PFSK-1 (cell line): Measurements from ENCODE around the gene MCUR1.

Experiments used
- FOXP2 ChIP-seq: optimal IDR thresholded peaks from 2 replicates; pipeline ENCODE3; 2011; ENCODE audit warnings: borderline replicate concordance, control low read depth, inconsistent platforms; ENCODE audit not compliant: insufficient read depth; ENCODE audit errors: extremely low read length, extremely low read depth
- POLR2AphosphoS5 ChIP-seq: IDR thresholded peaks from 2 replicates; pipeline ENCODE4 v1.6.1; 2012; ENCODE audit warnings: low read depth, mild to moderate bottlenecking, control low read depth, low read length, moderate library complexity
- SIN3A ChIP-seq: IDR thresholded peaks from 2 replicates; pipeline ENCODE4 v1.6.1; 2012; ENCODE audit warnings: mild to moderate bottlenecking, low read length, moderate library complexity, borderline replicate concordance; ENCODE audit not compliant: insufficient read depth
- TAF1 ChIP-seq: IDR thresholded peaks from 2 replicates; pipeline ENCODE4 v1.6.1; 2012; ENCODE audit warnings: low read length, control low read depth, borderline replicate concordance; ENCODE audit not compliant: insufficient read depth
- TF ChIP-seq, protein P1 (sequence below), 2 experiments: IDR thresholded peaks; 2 replicates each; pipeline versions ENCODE4 v1.6.1 to v1.8.0; 2011 to 2012; ENCODE audit warnings: low read depth in 2 of 2, low read length in 2 of 2, control low read depth in 1 of 2, inconsistent platforms in 1 of 2, mild to moderate bottlenecking in 1 of 2, moderate library complexity in 1 of 2; ENCODE audit not compliant: insufficient read depth in 1 of 2

The MCUR1 gene

DNA sequence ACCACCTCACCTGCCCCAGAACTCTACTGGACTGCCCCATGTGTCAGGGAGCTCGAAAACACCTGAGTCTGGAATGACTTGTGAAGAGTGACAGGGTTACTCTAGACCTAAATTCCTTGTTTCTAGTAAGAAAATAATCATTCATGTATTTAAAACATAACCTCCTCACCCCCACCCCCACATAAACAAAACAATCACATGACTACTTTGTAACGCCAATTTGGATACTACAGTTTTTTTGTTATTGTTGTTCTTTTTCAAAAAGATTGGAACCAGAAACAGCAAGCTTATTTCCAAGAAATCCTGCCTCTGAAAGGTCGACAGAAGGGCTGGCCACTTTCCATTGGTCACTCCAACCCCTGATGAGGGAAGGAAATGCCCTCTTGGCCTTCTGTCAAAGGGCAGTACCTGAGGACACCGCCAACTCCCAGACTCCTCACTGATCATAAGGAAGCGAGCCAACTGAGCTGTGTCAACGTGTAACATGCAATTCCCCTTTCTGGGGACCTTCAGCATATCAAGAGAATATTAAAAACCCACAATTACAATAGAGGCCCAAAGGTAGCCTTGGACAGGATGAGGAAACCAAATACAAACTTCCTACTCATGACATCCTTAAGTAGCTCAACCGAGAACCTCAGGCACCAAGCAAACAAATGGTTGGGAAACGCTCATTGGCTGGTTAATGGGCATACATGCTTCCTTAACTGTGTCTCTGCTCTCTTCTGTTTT is 2.6 kb downstream of the MCUR1 start:
- TF ChIP-seq, protein P1, sequence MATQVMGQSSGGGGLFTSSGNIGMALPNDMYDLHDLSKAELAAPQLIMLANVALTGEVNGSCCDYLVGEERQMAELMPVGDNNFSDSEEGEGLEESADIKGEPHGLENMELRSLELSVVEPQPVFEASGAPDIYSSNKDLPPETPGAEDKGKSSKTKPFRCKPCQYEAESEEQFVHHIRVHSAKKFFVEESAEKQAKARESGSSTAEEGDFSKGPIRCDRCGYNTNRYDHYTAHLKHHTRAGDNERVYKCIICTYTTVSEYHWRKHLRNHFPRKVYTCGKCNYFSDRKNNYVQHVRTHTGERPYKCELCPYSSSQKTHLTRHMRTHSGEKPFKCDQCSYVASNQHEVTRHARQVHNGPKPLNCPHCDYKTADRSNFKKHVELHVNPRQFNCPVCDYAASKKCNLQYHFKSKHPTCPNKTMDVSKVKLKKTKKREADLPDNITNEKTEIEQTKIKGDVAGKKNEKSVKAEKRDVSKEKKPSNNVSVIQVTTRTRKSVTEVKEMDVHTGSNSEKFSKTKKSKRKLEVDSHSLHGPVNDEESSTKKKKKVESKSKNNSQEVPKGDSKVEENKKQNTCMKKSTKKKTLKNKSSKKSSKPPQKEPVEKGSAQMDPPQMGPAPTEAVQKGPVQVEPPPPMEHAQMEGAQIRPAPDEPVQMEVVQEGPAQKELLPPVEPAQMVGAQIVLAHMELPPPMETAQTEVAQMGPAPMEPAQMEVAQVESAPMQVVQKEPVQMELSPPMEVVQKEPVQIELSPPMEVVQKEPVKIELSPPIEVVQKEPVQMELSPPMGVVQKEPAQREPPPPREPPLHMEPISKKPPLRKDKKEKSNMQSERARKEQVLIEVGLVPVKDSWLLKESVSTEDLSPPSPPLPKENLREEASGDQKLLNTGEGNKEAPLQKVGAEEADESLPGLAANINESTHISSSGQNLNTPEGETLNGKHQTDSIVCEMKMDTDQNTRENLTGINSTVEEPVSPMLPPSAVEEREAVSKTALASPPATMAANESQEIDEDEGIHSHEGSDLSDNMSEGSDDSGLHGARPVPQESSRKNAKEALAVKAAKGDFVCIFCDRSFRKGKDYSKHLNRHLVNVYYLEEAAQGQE (IDR thresholded peaks at IDR 0.05; ENCODE audit: insufficient read depth in 1 of 2, low read depth in 2 of 2, low read length in 2 of 2) = no peak
- TF ChIP-seq SIN3A = no peak

DNA sequence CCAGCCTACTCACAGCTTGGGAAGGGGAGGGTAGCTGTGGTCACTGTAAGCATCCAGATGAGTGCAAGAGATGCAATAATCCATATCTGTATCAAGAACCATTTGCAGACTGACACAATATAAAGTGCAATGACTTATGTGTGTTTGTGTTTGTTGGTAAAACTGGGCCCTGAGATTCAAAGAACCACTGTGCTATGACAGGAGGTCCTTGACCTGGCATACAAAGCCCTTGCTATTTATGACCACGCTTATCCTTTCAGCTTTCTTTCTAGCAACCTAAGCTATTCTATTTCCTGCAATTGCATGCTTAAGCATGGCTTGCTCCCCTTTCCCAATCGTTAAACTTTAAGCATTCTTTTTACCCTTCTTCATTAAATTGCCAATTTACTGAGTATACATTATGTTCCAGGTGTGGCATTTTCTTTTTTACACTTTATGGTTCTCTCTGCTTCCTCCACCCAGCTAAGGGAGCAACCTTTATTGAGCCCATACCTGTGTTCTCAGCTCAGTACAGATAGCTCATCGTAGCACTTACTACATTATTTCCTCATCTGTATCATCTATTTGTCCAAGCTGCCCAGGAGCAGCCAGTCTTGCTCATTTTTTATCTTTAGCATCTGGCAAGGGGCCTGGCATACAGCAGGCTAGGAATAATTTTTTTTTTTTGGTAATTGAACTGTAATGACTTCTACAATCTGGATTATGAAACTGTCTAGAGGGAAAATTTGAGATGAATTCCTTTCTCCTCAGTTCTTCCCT is 3.5 kb downstream of the MCUR1 start:
- TF ChIP-seq SIN3A (no peak), POLR2AphosphoS5 (no peak), FOXP2 (no peak), TAF1 (no peak)
- TF ChIP-seq, protein P1 (IDR thresholded peaks at IDR 0.05; ENCODE audit: insufficient read depth in 1 of 2, low read depth in 2 of 2, low read length in 2 of 2) = no peak

DNA sequence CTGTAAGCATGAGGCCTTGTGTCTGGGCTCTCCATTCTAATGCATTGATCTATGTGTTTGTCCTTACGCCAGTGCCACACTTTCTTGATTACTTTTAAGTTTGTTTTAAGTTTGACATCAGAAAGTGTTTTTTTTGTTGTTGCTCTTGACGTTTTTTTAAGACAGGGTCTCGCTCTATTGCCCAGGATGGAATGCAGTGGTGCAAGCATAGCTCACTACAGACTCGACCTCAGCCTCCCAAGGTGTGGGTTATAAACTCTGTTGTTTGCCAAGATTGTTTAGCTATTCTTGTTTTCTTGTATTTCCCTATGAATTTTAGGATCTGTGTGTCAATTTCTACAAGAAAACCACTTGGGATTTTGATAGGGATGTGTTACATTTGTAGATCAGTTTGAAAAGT is 5.6 kb downstream of the MCUR1 start:
- no peak for TF ChIP-seq SIN3A
- TF ChIP-seq FOXP2 = no peak
- TF ChIP-seq, protein P1 (IDR thresholded peaks at IDR 0.05; ENCODE audit: insufficient read depth in 1 of 2, low read depth in 2 of 2, low read length in 2 of 2) = no peak

DNA sequence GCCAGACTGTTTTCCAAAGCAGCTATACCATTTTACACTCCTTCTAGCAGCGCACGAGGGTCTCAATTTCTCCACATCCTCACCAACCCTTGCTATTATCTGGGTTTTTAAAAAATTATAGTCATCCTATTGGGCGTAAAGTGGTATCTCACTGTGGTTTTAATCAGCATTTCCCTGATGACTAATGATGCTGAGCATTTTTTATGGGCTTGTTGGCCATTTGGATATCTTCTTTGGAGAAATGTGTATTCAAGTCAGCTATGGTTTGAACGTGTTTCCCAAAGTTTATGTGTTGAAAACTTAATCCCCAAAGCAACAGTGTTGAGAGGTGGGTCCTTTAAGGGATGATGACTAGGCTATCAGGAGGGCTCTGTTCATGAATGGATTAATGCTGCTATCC is 6.7 kb downstream of the MCUR1 start:
- TF ChIP-seq, protein P1 (IDR thresholded peaks at IDR 0.05; ENCODE audit: insufficient read depth in 1 of 2, low read depth in 2 of 2, low read length in 2 of 2) = no peak
- TF ChIP-seq TAF1 (no peak), POLR2AphosphoS5 (no peak), SIN3A (no peak)

DNA sequence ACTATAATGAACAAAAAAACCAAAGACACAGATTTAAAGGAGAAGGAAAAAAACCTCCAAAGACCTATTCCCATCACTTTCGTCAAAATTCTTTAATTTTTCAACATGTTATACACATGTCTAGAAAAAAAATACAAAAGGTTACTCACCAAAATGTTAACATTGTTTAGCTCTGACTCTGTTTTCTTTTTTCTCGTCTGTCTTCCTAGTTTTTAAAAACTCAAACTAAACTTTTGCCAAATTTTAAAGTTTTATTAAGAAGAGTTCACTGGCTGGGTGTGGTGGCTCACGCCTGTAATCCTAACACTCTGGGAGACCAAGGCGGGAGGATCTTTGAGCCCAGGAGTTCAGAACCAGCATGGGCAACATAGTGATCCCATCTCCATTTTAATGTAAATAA is 10.8 kb downstream of the MCUR1 start:
- TF ChIP-seq FOXP2 = no peak
- TF ChIP-seq POLR2AphosphoS5 = no peak
- TF ChIP-seq SIN3A = no peak
- TF ChIP-seq TAF1 = no peak
- TF ChIP-seq, protein P1 (IDR thresholded peaks at IDR 0.05; ENCODE audit: insufficient read depth in 1 of 2, low read depth in 2 of 2, low read length in 2 of 2) = no peak
